Suprapubic skin (tissue), 4 donors: ENCODE results near the gene TBC1D24. TPM values are rescaled to one million over a fixed set of nuclear protein-coding genes. Genes with fewer than 3 reads are reported as not detected.

Experiments
- DNase-seq, 2 donors: peaks; one replicate each; pipeline ENCODE4 v3.0.0-alpha.2; 2019; ENCODE audit warnings: low spot score in 2 of 2
- H3K27ac ChIP-seq: fragments of 200-600 bp; sonication (generic); one replicate; pipeline ENCODE4 v1.5.1; 2019
- H3K27me3 ChIP-seq: fragments of 200-600 bp; sonication (generic); one replicate; pipeline ENCODE4 v1.5.1; 2019
- H3K36me3 ChIP-seq: fragments of 200-600 bp; sonication (generic); one replicate; pipeline ENCODE4 v1.5.1; 2019
- H3K4me1 ChIP-seq: fragments of 200-600 bp; sonication (generic); one replicate; pipeline ENCODE4 v1.5.1; 2019
- H3K4me3 ChIP-seq: fragments of 200-600 bp; sonication (generic); one replicate; pipeline ENCODE4 v1.5.1; 2019; ENCODE audit warnings: mild to moderate bottlenecking
- H3K9me3 ChIP-seq: fragments of 200-600 bp; sonication (generic); one replicate; pipeline ENCODE4 v1.5.1; 2019
- EP300 ChIP-seq: sonication (generic); formaldehyde crosslinking; IDR thresholded peaks from one replicate; pipeline ENCODE4 v1.6.1; 2017; ENCODE audit warnings: antibody characterized with exemption
- POLR2A ChIP-seq, 2 donors: fragments of 450-650 bp; IDR thresholded peaks; one replicate each; pipeline ENCODE4 v1.6.1; 2017; ENCODE audit warnings: antibody characterized with exemption in 2 of 2, mild to moderate bottlenecking in 2 of 2, moderate library complexity in 2 of 2
- POLR2AphosphoS5 ChIP-seq, 3 donors: sonication (generic); formaldehyde crosslinking; IDR thresholded peaks; one replicate each; pipeline ENCODE4 v1.6.1; 2017; ENCODE audit warnings: antibody characterized with exemption in 3 of 3
- WGBS: methylation state at CpG from one replicate; pipeline ENCODE4 v1.1.5; 2018; 5-methylcytosine and 5-hydroxymethylcytosine counted together
- total RNA-seq, 4 donors: library from RNA; depleted of rRNA; stranded (reverse); fragments of >200 nt; gene quantifications; one replicate each; pipeline ENCODE4 v1.1.0, GENCODE V29; 2016
- TF ChIP-seq, protein P1 (sequence below), 2 donors: fragments of 200-600 bp in 1 of 2; fragments of 450-650 bp in 1 of 2; sonication (generic) in 1 of 2; IDR thresholded peaks; one replicate each; pipeline ENCODE4 v1.5.1; 2016 to 2019; ENCODE audit warnings: antibody characterized with exemption in 2 of 2, mild to moderate bottlenecking in 1 of 2, moderate library complexity in 1 of 2

Gene TBC1D24
- total RNA-seq, 4 donors from 2014 or later = 10.8 to 23.6 (median 16.5) TPM

DNA sequence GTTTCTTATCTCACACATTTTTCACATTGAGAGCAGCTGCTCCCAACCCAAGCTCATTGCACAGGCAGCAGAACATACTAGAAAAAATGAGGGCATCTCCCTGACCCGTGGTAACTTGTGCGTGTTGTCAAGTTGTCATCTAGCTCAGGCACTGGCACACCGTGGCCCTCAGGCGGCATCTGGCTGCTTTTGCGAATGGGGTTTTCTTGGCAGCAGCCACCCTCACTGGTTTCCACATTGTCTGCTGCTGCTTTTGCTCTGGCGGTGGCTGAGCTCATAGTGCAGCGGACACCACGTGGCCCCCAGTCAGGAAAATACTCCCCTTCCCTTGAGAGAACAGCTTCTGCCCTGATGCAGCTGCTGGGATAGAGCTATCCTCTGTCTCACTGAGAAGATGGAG, 24.4 kb upstream of the TBC1D24 start:
- Histone ChIP-seq H3K27ac (no peak overlapping the region), H3K36me3 (peaks cover 54% of the 10 kb centered on the region), H3K4me1 (no peaks in the 10 kb centered on the region), H3K4me3 (no peak overlapping the region), H3K9me3 (no peaks in the 10 kb centered on the region), H3K27me3 (no peaks in the 10 kb centered on the region)
- no peak for DNase-seq
- TF ChIP-seq POLR2A (IDR thresholded peaks at IDR 0.05) = no peak
- no peak for TF ChIP-seq POLR2AphosphoS5 (IDR thresholded peaks at IDR 0.05)
- TF ChIP-seq, protein P1, sequence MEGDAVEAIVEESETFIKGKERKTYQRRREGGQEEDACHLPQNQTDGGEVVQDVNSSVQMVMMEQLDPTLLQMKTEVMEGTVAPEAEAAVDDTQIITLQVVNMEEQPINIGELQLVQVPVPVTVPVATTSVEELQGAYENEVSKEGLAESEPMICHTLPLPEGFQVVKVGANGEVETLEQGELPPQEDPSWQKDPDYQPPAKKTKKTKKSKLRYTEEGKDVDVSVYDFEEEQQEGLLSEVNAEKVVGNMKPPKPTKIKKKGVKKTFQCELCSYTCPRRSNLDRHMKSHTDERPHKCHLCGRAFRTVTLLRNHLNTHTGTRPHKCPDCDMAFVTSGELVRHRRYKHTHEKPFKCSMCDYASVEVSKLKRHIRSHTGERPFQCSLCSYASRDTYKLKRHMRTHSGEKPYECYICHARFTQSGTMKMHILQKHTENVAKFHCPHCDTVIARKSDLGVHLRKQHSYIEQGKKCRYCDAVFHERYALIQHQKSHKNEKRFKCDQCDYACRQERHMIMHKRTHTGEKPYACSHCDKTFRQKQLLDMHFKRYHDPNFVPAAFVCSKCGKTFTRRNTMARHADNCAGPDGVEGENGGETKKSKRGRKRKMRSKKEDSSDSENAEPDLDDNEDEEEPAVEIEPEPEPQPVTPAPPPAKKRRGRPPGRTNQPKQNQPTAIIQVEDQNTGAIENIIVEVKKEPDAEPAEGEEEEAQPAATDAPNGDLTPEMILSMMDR (IDR thresholded peaks at IDR 0.05) = no peak
- no peak for TF ChIP-seq EP300
- 84% methylated on average over 8 of the region's 8 CpGs for WGBS

DNA sequence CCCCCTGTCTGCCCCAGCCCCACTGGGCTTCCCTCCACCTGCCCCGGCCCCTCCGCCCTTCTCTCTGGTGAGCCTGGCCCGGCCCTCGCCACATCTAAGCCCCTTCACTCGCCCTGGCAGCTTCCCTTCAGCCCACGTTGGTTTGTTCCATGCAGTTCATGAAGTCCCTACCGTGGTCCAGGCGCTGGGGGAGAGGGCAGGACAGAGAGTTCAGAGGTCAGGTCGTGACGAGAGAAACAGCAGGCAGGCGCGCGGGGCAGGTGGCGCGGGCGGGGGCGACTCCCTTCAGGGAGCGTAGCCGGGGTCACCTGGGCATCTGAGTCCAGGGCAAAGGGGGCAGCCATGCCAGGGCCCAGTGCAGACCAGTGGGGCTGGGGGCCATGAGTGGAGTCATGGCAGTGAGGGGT, 23.9 kb upstream of the TBC1D24 start:
- H3K36me3 ChIP-seq = peaks cover 57% of the 10 kb centered on the region
- no peak for TF ChIP-seq POLR2A (IDR thresholded peaks at IDR 0.05)
- TF ChIP-seq, protein P1 (IDR thresholded peaks at IDR 0.05) = no peak
- no peak for TF ChIP-seq EP300
- TF ChIP-seq POLR2AphosphoS5 (IDR thresholded peaks at IDR 0.05) = no peak
- H3K9me3 ChIP-seq = no peaks in the 10 kb centered on the region
- no peak overlapping the region for H3K4me3 ChIP-seq
- H3K27ac ChIP-seq = no peak overlapping the region
- peak in 1 of 2 donors; percentile 74 for DNase-seq
- WGBS = 96% methylated on average over 17 of the region's 19 CpGs
- H3K4me1 ChIP-seq = no peaks in the 10 kb centered on the region
- H3K27me3 ChIP-seq = no peaks in the 10 kb centered on the region

DNA sequence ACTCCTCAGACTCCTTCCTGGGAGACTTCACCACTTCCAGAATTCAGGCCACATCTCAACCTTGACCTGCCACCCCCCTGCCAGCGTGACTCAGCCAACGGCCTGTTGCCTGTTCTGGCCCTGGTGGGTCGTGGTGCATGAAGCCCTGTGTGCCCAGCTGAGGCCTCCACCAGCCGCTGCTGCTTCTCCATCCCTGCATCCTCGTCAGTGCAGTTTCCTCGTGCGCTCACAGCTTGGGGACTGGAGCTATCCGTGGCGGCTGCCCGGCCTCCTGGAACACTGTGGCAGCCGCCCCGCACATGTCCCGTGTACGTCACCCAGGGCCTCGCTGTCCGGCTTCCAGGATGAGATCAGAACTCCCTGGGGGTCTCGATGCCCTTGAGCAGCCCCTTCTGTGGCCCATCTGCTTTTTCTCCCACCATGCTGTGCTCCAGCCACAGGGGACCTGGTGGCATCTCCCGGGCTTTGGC, 23.0 kb upstream of the TBC1D24 start:
- DNase-seq = peak in 1 of 2 donors; percentile 77
- WGBS = 99% methylated on average over 13 of the region's 18 CpGs
- no peak overlapping the region for H3K27ac ChIP-seq
- TF ChIP-seq POLR2AphosphoS5 (IDR thresholded peaks at IDR 0.05) (no peak), EP300 (no peak), POLR2A (IDR thresholded peaks at IDR 0.05) (no peak)
- TF ChIP-seq, protein P1 (IDR thresholded peaks at IDR 0.05) = no peak
- H3K36me3 ChIP-seq = peaks cover 56% of the 10 kb centered on the region
- H3K9me3 ChIP-seq = no peaks in the 10 kb centered on the region
- H3K27me3 ChIP-seq = no peaks in the 10 kb centered on the region
- no peaks in the 10 kb centered on the region for H3K4me1 ChIP-seq
- no peak overlapping the region for H3K4me3 ChIP-seq

DNA sequence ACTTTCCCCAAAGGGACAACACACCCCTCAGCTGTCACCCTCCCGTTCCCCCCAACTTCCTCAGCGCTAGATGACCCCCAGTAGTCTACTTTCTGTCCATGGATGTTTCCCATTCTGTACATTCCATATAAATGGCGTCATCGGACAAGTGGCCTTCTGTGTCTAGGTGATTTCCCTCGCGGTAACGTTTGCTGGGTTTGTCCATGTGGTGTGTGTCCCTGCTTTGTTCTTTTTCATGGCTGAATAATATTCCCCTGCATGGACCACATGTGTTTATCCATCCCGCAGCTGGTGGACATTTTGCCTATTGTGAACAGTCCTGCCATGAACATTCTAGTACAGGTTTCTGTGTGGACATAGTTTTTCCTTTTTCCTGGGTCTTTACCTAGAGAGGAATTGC, 22.3 kb upstream of the TBC1D24 start:
- Histone ChIP-seq H3K36me3 (peaks cover 56% of the 10 kb centered on the region), H3K4me1 (no peaks in the 10 kb centered on the region), H3K27me3 (no peaks in the 10 kb centered on the region), H3K27ac (no peak overlapping the region), H3K9me3 (no peaks in the 10 kb centered on the region), H3K4me3 (no peak overlapping the region)
- 97% methylated on average over 8 of the region's 8 CpGs for WGBS
- no peak for TF ChIP-seq POLR2A (IDR thresholded peaks at IDR 0.05)
- TF ChIP-seq POLR2AphosphoS5 (IDR thresholded peaks at IDR 0.05) = no peak
- TF ChIP-seq EP300 = no peak
- TF ChIP-seq, protein P1 (IDR thresholded peaks at IDR 0.05) = no peak
- DNase-seq = no peak

DNA sequence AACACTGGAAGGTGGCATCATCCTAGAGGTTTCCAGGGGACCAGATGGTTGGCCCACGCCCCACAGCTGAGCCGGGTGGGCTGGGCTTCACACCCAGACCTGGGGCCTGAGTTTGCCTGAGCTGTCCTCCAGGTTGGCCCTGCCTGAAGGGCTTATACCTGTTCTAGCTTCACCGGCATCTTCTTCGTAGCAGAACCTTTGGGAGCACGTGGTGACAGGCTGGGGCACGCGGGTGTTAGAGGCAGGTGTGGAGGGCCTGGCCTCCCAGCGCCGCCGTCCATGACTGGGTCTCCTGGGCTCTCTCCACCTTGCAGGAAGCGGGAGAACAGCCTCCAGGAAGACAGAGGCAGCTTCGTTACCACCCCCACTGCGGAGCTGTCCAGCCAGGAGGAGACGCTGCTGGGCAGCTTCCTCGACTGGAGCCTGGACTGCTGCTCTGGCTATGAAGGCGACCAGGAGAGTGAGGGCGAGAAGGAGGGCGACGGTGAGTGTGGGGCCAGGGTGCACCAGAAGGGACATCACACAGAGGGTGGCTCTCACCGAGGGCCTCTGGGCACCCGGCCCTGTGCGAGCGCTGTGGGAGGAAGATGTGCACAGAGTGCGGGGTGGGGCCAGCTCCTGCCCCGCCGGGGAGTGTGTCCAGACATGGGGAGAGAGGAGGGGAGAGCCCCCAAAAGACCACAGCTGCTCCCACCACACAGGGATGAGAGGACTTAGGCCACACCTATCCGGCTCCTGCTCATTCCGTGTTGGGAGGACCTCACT, 19.7 kb upstream of the TBC1D24 start:
- TF ChIP-seq POLR2AphosphoS5 (IDR thresholded peaks at IDR 0.05) (no peak), POLR2A (IDR thresholded peaks at IDR 0.05) (no peak), EP300 (no peak)
- TF ChIP-seq, protein P1 (IDR thresholded peaks at IDR 0.05) = no peak
- Histone ChIP-seq H3K36me3 (peaks cover 42% of the 10 kb centered on the region), H3K4me3 (no peak overlapping the region), H3K27me3 (no peaks in the 10 kb centered on the region), H3K9me3 (no peaks in the 10 kb centered on the region), H3K4me1 (peaks cover 14% of the 10 kb centered on the region), H3K27ac (no peak overlapping the region)
- WGBS = 82% methylated on average over 24 of the region's 28 CpGs
- peak in 1 of 2 donors; percentile 71 for DNase-seq
